ENCODE data around the gene CD302.
"Not testable (repeated sequence)": the region's sequence is repeated elsewhere in the genome, so short reads cannot be mapped to it uniquely, and the experiment has no call there.

CD302 gene

DNA sequence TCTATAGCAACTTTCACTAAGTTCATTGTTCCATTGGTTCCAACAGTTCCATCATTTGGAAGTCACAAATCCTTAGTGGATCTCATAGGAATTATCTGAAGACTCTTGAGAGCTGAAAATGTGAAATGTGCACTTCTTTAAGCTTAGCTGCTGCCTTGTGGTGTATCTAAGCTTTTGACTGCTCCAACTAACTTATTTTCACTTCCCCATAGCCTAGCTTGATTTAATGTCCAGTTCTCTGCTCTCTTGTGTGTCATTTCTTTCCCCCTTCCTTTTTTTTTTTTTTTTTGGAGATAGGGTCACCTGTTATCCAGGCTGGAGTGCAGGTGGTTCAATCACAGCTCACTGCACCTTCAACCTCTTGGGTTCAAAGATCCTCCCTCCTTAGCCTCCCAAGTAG lies 34.9 kb upstream of the CD302 start:
- H3K4me2 ChIP-seq (ENCODE audit: insufficient read depth, low read length), result no peak overlapping the region
- no peak for ATAC-seq (ENCODE audit: insufficient read depth, low read depth)

GRCh38 chr2:159832026-159832425 lies 34.0 kb upstream of the CD302 start:
- Histone ChIP-seq H2AFZ (ENCODE audit: low read depth, low read length) (no peak overlapping the region), H4K20me1 (ENCODE audit: insufficient read depth, low read length) (no peaks in the 10 kb centered on the region), H3K9me3 (ENCODE audit: insufficient read depth, low read length, severe bottlenecking) (no peaks in the 10 kb centered on the region), H3K27me3 (ENCODE audit: insufficient read depth, low read length, poor library complexity) (no peaks in the 10 kb centered on the region), H3K4me2 (ENCODE audit: insufficient read depth, low read length) (no peak overlapping the region), H3K79me2 (ENCODE audit: insufficient read depth, low read length) (no peaks in the 10 kb centered on the region), H3K27ac (ENCODE audit: low read length) (no peak overlapping the region), H3K4me3 (ENCODE audit: low read depth in 1 of 2, low read length in 2 of 2) (no peak overlapping the region), H3K4me1 (ENCODE audit: insufficient read depth, low read length) (no peaks in the 10 kb centered on the region), H3K36me3 (ENCODE audit: insufficient read depth, low read length) (no peaks in the 10 kb centered on the region), H3K9ac (ENCODE audit: low read depth, low read length) (no peak overlapping the region)
- ATAC-seq (ENCODE audit: insufficient read depth, low read depth) (no peak), DNase-seq (no peak)
- TF ChIP-seq, protein P1, sequence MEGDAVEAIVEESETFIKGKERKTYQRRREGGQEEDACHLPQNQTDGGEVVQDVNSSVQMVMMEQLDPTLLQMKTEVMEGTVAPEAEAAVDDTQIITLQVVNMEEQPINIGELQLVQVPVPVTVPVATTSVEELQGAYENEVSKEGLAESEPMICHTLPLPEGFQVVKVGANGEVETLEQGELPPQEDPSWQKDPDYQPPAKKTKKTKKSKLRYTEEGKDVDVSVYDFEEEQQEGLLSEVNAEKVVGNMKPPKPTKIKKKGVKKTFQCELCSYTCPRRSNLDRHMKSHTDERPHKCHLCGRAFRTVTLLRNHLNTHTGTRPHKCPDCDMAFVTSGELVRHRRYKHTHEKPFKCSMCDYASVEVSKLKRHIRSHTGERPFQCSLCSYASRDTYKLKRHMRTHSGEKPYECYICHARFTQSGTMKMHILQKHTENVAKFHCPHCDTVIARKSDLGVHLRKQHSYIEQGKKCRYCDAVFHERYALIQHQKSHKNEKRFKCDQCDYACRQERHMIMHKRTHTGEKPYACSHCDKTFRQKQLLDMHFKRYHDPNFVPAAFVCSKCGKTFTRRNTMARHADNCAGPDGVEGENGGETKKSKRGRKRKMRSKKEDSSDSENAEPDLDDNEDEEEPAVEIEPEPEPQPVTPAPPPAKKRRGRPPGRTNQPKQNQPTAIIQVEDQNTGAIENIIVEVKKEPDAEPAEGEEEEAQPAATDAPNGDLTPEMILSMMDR (IDR thresholded peaks at IDR 0.05; ENCODE audit: borderline replicate concordance, extremely low read depth, low read length, poor library complexity, severe bottlenecking), result no peak
- no peak for TF ChIP-seq EZH2 (IDR thresholded peaks at IDR 0.05; ENCODE audit: borderline replicate concordance, low read depth, low read length, severe bottlenecking)

More for the DNA sequence above, 34.9 kb upstream of the CD302 start:
- Histone ChIP-seq H3K9me3 (ENCODE audit: insufficient read depth, low read length, severe bottlenecking) (no peaks in the 10 kb centered on the region), H3K4me3 (ENCODE audit: low read depth in 1 of 2, low read length in 2 of 2) (no peak overlapping the region), H4K20me1 (ENCODE audit: insufficient read depth, low read length) (no peaks in the 10 kb centered on the region), H3K9ac (ENCODE audit: low read depth, low read length) (no peak overlapping the region), H3K27me3 (ENCODE audit: insufficient read depth, low read length, poor library complexity) (no peaks in the 10 kb centered on the region), H3K36me3 (ENCODE audit: insufficient read depth, low read length) (no peaks in the 10 kb centered on the region), H3K79me2 (ENCODE audit: insufficient read depth, low read length) (no peaks in the 10 kb centered on the region), H3K27ac (ENCODE audit: low read length) (no peak overlapping the region), H3K4me1 (ENCODE audit: insufficient read depth, low read length) (no peaks in the 10 kb centered on the region), H2AFZ (ENCODE audit: low read depth, low read length) (no peak overlapping the region)
- TF ChIP-seq EZH2 (IDR thresholded peaks at IDR 0.05; ENCODE audit: borderline replicate concordance, low read depth, low read length, severe bottlenecking), result no peak
- TF ChIP-seq, protein P1 (IDR thresholded peaks at IDR 0.05; ENCODE audit: borderline replicate concordance, extremely low read depth, low read length, poor library complexity, severe bottlenecking), result no peak
- no peak for DNase-seq

GRCh38 chr2:159829376-159829775 lies 31.4 kb upstream of the CD302 start:
- Histone ChIP-seq H3K27ac (ENCODE audit: low read length) (no peak overlapping the region), H4K20me1 (ENCODE audit: insufficient read depth, low read length) (no peaks in the 10 kb centered on the region), H3K27me3 (ENCODE audit: insufficient read depth, low read length, poor library complexity) (no peaks in the 10 kb centered on the region), H3K4me2 (ENCODE audit: insufficient read depth, low read length) (no peak overlapping the region), H3K9ac (ENCODE audit: low read depth, low read length) (no peak overlapping the region), H3K9me3 (ENCODE audit: insufficient read depth, low read length, severe bottlenecking) (no peaks in the 10 kb centered on the region), H3K4me3 (ENCODE audit: low read depth in 1 of 2, low read length in 2 of 2) (no peak overlapping the region), H3K79me2 (ENCODE audit: insufficient read depth, low read length) (no peaks in the 10 kb centered on the region), H3K4me1 (ENCODE audit: insufficient read depth, low read length) (no peaks in the 10 kb centered on the region), H2AFZ (ENCODE audit: low read depth, low read length) (no peak overlapping the region), H3K36me3 (ENCODE audit: insufficient read depth, low read length) (no peaks in the 10 kb centered on the region)
- ATAC-seq (ENCODE audit: insufficient read depth, low read depth), result no peak
- DNase-seq, result no peak
- no peak for TF ChIP-seq EZH2 (IDR thresholded peaks at IDR 0.05; ENCODE audit: borderline replicate concordance, low read depth, low read length, severe bottlenecking)
- TF ChIP-seq, protein P1 (IDR thresholded peaks at IDR 0.05; ENCODE audit: borderline replicate concordance, extremely low read depth, low read length, poor library complexity, severe bottlenecking), result no peak

DNA sequence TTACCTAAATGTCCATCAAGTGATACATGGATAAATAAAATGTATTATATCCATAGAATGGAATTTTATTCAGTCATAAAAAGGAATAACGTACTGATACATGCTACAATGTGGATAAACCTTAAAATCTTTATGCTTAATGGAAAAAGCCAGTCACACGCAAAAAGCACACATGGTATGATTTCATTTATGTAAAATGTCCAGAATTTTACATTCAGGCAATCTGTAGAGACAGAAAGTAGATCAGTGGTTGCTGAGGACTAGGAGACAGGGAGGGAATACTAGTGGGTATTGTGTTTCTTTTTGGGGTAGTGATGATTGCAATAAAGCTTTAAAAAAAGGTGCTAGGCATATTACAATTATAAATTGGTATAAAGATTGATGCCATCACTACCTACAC lies 30.7 kb upstream of the CD302 start:
- H3K4me3 ChIP-seq (ENCODE audit: low read depth in 1 of 2, low read length in 2 of 2), result no peak overlapping the region
- ATAC-seq (ENCODE audit: insufficient read depth, low read depth) (no peak), DNase-seq (no peak)
- H3K36me3 ChIP-seq (ENCODE audit: insufficient read depth, low read length), result no peaks in the 10 kb centered on the region
- H3K9ac ChIP-seq (ENCODE audit: low read depth, low read length), result no peak overlapping the region
- H3K4me1 ChIP-seq (ENCODE audit: insufficient read depth, low read length), result no peaks in the 10 kb centered on the region
- no peak overlapping the region for H2AFZ ChIP-seq (ENCODE audit: low read depth, low read length)
- no peaks in the 10 kb centered on the region for H4K20me1 ChIP-seq (ENCODE audit: insufficient read depth, low read length)
- no peak overlapping the region for H3K27ac ChIP-seq (ENCODE audit: low read length)
- H3K79me2 ChIP-seq (ENCODE audit: insufficient read depth, low read length), result no peaks in the 10 kb centered on the region
- H3K4me2 ChIP-seq (ENCODE audit: insufficient read depth, low read length), result no peak overlapping the region
- H3K27me3 ChIP-seq (ENCODE audit: insufficient read depth, low read length, poor library complexity), result no peaks in the 10 kb centered on the region
- TF ChIP-seq EZH2 (IDR thresholded peaks at IDR 0.05; ENCODE audit: borderline replicate concordance, low read depth, low read length, severe bottlenecking), result no peak
- TF ChIP-seq, protein P1 (IDR thresholded peaks at IDR 0.05; ENCODE audit: borderline replicate concordance, extremely low read depth, low read length, poor library complexity, severe bottlenecking), result no peak
- no peaks in the 10 kb centered on the region for H3K9me3 ChIP-seq (ENCODE audit: insufficient read depth, low read length, severe bottlenecking)

DNA sequence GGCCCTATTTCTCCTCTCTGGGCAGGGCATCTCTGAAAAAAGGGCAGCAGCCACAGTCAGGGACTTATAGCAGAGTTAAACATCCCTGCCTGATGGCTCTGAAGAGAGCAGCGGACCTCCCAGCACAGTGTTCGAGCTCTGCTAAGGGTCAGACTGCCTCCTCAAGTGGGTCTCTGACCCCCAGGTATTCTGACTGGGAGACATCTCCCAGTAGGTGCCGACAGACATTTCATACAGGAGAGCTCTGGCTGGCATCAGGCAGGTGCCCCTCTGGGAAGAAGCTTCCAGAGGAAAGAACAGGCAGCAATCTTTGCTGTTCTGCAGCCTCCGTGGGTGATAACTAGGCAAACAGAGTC lies 24.4 kb upstream of the CD302 start:
- not testable (repeated sequence) for H3K9ac ChIP-seq (ENCODE audit: low read depth, low read length); H3K4me3 ChIP-seq (ENCODE audit: low read depth in 1 of 2, low read length in 2 of 2); H3K27me3 ChIP-seq (ENCODE audit: insufficient read depth, low read length, poor library complexity); H3K27ac ChIP-seq (ENCODE audit: low read length); H3K9me3 ChIP-seq (ENCODE audit: insufficient read depth, low read length, severe bottlenecking); H2AFZ ChIP-seq (ENCODE audit: low read depth, low read length); H3K36me3 ChIP-seq (ENCODE audit: insufficient read depth, low read length); H4K20me1 ChIP-seq (ENCODE audit: insufficient read depth, low read length); H3K4me1 ChIP-seq (ENCODE audit: insufficient read depth, low read length); H3K4me2 ChIP-seq (ENCODE audit: insufficient read depth, low read length); ATAC-seq (ENCODE audit: insufficient read depth, low read depth); DNase-seq; H3K79me2 ChIP-seq (ENCODE audit: insufficient read depth, low read length)

All from DND-41 (cell line).